IPS-NIHi11 (cell line): ENCODE measurements around the gene DNTTIP2.
A peak's percentile ranks its signal among the peaks of the same experiment; 100 is the strongest.
"Not testable (repeated sequence)": the region's sequence is repeated elsewhere in the genome, so short reads cannot be mapped to it uniquely, and the experiment has no call there.

ENCODE experiments used
- DNase-seq: peaks from one replicate; pipeline ENCODE4 v3.0.0; 2012; ENCODE audit warnings: mixed read lengths, low spot score

DNTTIP2 gene

GRCh38 chr1:93878889-93879586 is at the start of gene DNTTIP2:
Gene DNTTIP2 (minus strand): TSS chr1:93879206. CDS start chr1:93879148, 58 bp downstream.
- DNase-seq: peak; percentile 95

- no peak for DNase-seq
Observed at GRCh38 chr1:93925206-93925605, 46.2 kb upstream of the DNTTIP2 start.

- peak; percentile 59 for DNase-seq
Observed at GRCh38 chr1:93919780-93920179, 40.8 kb upstream of the DNTTIP2 start.

- no peak for DNase-seq
Observed at GRCh38 chr1:93917302-93917701, 38.3 kb upstream of the DNTTIP2 start.

- not testable (repeated sequence) for DNase-seq
Observed at GRCh38 chr1:93910880-93911279, 31.9 kb upstream of the DNTTIP2 start.

- DNase-seq: no peak
Observed at GRCh38 chr1:93910305-93910704, 31.3 kb upstream of the DNTTIP2 start.

- peak; percentile 95 for DNase-seq
Observed at GRCh38 chr1:93909146-93910050, 30.4 kb upstream of the DNTTIP2 start, which contains the start of gene GCLM. Gene GCLM (minus strand): TSS chr1:93909430. CDS start chr1:93909163, 267 bp downstream.

GRCh38 chr1:93908394-93909145 is 29.6 kb upstream of the DNTTIP2 start:
- peak; percentile 60 for DNase-seq

- no peak for DNase-seq
Observed at GRCh38 chr1:93907718-93908117, 28.7 kb upstream of the DNTTIP2 start.

GRCh38 chr1:93906480-93906879 is 27.5 kb upstream of the DNTTIP2 start:
- no peak for DNase-seq

GRCh38 chr1:93905734-93906133 is 26.7 kb upstream of the DNTTIP2 start:
- DNase-seq: no peak

- DNase-seq: no peak
Observed at GRCh38 chr1:93905051-93905450, 26.0 kb upstream of the DNTTIP2 start.

- no peak for DNase-seq
Observed at GRCh38 chr1:93904228-93904627, 25.2 kb upstream of the DNTTIP2 start.

- DNase-seq: no peak
Observed at GRCh38 chr1:93900723-93901504, 21.9 kb upstream of the DNTTIP2 start.

- no peak for DNase-seq
Observed at GRCh38 chr1:93899543-93900207, 20.7 kb upstream of the DNTTIP2 start.

GRCh38 chr1:93888900-93889299 is 9.9 kb upstream of the DNTTIP2 start:
- DNase-seq: no peak

GRCh38 chr1:93882269-93882668 is 3.3 kb upstream of the DNTTIP2 start:
- no peak for DNase-seq

- DNase-seq: no peak
Observed at GRCh38 chr1:93880731-93881130, 1.7 kb upstream of the DNTTIP2 start.

- DNase-seq: peak; percentile 17
Observed at GRCh38 chr1:93878501-93878888, 511 bp downstream of the DNTTIP2 start.

GRCh38 chr1:93877529-93877928 is 1.5 kb downstream of the DNTTIP2 start:
- DNase-seq: no peak

- DNase-seq: no peak
Observed at GRCh38 chr1:93876244-93876643, 2.8 kb downstream of the DNTTIP2 start.
